G401.6 (cell line): ENCODE measurements around the gene FAM3D.
"Not testable (repeated sequence)": the region's sequence is repeated elsewhere in the genome, so short reads cannot be mapped to it uniquely, and the experiment has no call there.

Source experiments
- FAIRE-seq: peaks from 2 replicates; lab custom pipeline; 2012; peaks lifted over from hg19 to GRCh38; lab: Jason Lieb, UNC

FAM3D gene, protein sequence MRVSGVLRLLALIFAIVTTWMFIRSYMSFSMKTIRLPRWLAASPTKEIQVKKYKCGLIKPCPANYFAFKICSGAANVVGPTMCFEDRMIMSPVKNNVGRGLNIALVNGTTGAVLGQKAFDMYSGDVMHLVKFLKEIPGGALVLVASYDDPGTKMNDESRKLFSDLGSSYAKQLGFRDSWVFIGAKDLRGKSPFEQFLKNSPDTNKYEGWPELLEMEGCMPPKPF

DNA sequence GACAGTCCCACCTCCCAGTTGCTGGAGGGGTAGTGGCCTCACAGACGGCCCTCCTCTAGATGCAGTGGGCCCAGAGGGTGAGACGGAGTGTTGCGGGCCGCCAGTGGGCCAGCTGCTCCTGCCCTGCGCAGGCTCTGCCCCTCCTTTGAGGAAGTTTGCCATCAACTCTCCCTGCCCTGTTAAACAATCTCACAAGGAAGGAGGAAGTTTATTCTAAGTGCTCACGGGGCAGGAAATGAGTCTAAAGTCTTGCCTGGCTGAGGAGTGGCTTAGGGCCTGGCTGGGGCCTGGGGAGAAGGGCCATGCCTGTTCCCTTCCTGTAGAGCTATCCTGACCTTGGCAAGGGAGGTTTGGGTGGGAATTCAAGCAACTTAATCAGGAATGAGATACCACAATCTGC lies at the start of gene FAM3D:
TSS of gene FAM3D (minus strand) at position 92 of the 400 bp plus-strand sequence. CDS start 11,211 bp downstream, outside the sequence.
- FAIRE-seq = no peak

DNA sequence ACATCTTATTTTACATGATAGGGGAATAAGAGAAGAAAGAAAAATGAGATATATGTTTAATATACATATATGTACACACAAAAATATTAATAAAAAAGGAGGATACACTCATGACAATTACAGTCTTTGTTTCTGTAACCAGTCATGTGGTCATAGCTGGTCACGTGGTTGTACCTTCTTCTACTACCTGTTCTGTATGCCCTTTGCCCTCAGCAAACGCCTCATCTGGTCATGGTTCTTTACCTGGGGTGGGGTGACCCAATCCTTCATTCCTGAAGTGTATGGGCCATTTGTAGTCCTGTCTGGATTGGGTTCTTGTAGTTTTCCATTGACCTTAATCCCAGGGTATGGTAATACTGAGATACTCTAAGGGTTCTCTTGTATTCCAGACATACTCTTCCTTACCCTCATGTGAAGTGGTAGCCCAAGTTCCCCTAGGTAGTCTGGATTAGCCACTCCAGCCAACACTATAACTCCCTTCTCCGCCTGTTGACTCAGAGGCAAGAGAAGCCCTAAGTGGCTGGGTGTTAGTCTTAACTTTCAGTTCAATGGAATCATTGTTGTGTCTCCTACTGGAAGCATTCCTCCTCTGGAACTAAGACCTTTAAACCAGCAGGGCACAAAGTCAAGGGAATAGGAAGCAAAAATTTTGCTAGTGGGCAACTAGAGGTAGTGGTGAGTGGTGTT lies 47.3 kb upstream of the FAM3D start:
- FAIRE-seq = no peak

DNA sequence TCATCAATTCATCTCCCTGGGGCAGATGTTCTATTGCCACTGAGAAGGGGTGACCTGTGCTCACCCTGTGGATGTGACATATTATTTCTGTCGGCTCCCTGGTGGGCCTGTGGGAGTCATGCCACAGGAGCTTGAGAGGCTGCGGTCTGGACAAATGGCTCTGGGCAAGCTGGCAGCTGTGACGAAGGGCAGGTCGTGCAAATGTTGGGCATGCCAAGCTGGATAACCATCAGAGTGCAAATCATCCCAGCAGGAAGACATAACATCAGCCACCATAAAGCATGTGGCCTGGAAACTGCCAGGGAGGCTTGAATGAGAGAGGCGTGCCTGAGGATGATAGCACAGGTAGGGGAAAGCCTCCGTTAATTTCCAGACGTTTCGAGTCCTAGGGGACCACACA lies 45.3 kb upstream of the FAM3D start:
- FAIRE-seq = no peak

DNA sequence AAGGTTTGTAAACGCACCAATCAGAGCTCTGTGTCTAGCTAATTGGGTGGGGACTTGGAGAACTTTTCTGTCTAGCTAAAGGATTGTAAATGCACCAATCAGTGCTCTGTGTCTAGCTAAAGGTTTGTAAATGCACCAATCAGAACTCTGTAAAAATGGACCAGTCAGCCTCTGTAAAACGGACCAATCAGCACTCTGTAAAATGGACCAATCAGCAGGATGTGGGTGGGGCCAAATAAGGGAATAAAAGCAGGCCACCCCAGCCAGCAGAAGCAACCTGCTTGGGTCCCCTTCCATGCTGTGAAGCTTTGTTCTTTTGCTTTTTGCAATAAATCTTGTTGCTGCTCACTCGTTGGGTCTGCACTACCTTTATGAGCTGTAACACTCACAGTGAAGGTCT lies 42.4 kb upstream of the FAM3D start:
- FAIRE-seq = not testable (repeated sequence)

DNA sequence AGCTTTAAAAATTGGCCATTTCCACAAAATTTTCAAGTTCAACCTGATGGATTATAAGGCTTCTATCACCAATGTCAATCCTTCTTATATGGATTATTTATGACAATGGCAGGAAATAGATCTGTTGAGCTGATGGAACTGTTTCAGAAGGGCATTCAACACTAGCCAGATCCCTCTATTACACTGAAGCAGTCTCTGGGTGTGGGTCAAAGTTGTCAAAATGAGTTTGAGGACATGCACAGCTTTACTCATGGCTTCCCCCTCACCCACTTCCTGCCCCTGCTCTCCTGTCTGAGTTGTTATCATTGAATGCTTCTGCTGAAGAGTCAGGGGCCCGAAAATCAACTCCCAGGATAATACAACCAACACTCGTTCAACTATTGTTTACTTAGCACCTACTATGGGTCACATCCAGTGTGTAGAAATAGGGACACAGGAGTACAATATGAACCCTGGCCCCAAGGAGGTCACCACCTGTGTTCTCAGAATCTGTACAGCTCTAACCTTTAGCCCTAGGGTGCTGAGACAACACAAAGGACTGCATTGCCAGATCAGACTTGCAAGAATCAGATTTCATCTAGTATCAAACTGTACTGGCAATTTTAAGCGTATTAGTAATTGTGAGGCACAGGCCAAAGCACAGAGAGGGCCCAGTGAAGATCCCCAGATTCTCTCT lies 41.7 kb upstream of the FAM3D start:
- no peak for FAIRE-seq

DNA sequence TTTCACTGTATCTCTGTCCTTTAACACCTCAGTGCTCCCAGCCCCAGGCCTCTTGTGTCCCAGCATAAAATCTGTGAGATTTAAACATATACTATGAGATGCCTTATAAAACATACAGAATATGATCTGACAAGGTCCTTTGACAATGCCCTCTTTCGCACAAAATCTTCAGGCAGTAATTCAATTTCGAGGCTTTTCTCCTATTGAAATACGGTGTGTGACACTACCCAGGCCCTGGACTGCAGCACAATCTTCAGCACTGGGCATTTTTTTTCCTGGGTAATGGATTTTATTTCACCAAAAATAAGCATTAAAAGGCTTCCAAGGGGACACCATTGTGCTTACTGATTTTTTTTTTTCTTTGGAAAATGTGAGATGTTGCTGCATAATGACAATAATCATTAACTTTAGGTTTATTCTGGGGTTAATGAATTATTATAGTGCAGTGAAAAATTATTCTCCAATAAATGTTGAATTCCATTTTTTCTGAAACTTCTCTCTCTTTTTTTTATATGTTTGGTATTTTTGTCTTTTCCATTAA lies 40.9 kb upstream of the FAM3D start:
- FAIRE-seq = no peak

DNA sequence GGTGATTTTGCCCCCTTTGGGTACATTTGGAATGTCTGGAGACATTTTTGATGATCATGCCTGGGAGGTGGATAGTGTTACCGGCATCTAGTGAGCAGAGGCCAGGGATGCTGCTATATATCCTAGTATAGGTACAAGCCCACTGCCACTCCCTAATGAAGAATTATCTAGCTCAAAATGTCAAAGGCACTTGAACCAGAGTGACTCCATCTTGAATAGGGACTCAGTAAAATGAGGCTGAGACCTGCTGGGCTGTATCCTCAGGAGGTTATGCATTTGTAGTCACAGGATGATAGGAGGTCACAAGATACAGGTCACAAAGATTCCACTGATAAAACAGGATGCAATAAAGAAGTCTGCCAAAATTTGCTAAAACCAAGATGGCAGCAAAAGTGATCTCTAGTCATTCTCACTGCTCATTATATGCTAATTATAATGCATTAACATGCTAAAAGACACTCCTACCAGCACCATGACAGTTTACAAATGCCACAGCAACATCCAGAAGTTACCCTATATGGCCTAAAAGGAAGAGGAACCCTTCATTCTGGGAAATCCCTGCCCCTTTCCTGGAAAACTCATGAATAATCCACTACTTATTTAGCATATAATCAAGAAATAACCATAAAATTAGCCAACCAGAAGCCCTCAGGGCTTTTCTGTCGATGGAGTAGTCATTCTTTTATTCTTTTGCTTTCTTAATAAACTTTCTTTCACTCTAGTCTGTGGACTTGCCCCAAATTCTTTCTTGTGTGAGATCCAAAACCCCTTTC lies 40.0 kb upstream of the FAM3D start:
- no peak for FAIRE-seq

DNA sequence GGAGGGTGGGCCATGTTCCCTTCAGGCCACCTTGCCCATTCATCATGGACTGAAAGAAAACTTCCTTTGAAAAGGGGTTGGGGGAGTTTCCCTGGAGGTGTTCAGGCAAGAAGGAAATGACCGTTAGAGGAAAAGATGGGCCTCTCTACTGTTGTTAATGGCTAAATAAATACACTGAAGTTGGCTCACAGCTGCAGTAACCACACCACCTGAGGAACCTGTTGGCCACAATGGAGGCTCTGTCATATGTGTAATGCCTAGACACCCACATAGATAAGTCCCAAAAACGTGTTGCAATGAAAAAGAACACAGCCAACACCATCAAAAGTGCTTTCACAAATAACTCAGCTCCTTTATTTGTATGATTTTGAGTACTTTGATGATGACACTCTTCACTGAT lies 38.2 kb upstream of the FAM3D start:
- FAIRE-seq = no peak

DNA sequence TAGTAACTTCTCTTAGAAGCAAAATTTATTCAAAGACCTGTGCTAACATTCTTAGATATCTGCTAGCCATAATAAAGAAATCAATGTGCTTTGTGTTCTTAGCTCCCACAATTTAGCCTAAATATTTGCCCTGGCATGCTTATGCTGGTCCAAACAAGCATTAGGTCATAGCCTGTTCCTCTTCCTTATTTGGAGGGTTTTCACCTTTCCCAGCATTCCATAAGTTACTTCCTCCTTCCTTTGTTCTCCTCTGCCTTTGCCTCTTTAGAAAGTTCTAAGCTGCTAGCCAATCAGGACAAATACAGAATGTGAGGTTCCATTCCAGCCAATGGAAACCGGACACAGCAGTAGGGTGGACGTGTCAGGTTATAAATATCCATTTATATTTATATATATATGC lies 37.7 kb upstream of the FAM3D start:
- not testable (repeated sequence) for FAIRE-seq

DNA sequence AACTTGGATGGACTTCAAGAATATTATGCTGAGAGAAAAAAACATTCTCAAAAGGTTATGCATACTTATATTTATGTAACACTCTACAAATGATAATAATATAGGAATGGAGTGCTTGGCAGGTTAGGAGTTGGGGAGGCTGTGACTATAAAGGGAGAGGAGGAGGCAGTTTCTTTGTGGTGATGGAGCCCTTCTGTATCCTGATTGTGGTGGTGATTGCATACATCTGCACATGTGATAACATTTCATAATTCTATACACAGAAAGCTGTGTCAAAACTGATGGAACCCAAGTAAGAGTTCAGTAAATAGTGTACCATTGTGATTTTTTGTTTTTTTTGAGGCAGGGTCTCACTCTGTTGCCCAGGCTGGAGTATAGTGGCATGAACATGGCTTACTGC lies 31.7 kb upstream of the FAM3D start:
- FAIRE-seq = no peak

DNA sequence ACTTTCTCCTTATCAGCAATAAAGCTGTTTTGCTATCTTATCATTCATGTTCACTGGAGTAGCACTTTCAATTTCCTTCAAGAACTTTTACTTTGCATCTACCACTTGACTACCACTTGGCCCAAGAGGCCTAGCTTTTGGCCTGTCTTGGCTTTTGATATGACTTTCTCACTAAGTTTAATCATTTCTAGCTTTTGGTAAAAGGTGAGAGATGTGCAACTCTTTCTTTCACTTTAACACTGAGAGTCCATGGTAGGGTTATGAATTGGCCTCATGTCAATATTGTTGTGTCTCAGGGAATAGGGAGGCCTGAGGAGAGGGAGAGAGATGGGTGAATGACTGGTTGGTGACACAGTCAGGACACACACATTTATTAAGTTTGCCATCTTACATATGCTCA lies 31.0 kb upstream of the FAM3D start:
- FAIRE-seq = no peak

DNA sequence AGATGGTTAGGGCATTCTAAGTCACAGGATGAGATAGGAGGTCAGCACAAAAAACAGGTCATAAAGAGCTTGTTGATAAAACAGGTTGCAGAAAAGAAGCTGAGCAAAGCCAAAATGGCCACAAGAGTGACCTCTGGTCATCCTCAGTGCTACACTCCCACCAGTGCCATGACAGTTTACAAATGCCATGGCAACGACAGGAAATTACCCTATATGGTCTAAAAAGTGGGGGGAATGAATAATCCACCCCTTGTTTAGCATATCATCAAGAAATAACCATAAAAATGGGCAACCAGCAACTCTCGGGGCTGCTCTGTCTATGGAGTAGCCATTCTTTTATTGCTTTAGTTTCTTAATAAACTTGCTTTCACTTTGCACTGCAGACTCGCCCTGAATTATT lies 30.2 kb upstream of the FAM3D start:
- FAIRE-seq = not testable (repeated sequence)

DNA sequence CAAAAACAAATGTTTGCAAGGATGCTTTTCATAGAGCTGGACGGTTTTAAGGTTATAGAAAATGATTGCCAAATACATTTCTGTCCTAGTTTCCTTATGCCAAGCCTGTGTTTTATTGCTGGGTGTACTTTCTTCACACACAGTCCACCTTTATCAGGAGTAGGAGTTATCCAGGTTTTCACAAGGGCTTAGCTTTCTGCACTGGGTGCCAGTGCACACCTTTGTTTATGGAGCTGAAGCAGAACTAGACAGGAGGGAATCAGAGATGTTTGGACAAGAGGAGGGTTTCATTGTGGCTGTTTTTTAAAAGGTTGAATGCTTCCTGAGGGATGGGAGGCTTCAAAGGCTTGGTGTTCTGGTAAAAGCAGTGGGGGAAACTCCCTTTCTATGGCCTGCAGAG lies 29.5 kb upstream of the FAM3D start:
- FAIRE-seq = no peak

DNA sequence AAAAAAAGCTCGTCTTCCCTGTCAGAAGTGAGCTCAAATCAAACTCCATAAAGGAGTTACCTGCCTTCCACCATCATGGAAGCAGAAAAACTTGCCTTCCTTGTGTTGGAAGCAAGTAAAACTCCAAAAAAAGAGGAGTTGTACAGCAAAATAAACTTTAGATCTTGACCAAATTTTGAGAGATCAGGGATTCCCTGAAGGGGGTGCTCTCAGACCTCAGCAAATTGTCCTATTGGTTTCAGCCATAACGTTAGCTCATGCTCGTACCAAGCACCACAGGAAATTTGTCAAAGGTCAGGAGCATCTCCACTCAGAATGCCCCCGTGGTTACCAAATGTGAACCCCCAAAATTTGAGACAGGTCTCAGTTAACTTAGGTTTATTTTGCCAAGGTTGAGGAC lies 28.7 kb upstream of the FAM3D start:
- not testable (repeated sequence) for FAIRE-seq

DNA sequence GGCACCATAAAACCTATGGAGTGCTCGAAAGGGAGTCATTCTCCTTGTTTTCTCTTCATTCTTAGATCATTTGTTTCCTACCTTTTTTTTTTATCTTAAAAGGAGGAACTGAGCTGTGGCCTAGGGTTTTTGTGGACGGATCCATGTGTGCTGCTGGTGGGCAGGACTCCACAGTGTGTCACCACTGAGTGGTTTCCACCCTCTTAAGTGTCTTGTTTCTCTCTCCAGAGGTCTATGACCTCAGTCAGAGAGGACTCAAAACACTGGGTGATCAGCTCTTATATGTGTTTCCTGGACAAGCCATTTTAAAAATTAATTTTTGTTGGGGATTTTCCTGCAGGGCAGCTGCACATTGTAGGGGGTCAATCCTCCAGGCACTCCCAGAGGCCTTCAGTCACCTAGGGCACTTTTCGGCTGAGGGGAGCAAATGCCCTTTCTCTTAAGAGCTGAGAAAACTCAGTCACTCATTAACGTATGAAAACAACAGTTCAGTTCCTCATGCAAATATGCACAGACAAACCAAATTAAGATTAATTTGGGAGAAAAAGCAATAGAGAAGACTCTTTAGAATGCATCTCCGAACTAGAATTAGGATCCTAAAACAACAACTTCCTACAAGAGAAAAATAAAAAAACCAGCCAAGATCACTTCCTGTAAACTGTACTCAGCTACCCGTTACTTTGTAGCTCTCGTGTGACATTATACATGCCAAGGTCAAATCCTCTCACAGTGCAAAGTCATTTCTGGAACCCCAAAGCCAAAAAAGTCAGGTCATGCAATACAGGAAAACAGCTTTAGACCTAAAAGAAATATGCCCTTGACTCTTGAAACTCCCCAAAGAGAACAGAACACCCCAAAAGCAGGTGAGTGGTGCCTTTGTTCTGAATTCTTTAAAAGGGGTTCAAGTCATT lies 27.6 kb upstream of the FAM3D start:
- FAIRE-seq = no peak

DNA sequence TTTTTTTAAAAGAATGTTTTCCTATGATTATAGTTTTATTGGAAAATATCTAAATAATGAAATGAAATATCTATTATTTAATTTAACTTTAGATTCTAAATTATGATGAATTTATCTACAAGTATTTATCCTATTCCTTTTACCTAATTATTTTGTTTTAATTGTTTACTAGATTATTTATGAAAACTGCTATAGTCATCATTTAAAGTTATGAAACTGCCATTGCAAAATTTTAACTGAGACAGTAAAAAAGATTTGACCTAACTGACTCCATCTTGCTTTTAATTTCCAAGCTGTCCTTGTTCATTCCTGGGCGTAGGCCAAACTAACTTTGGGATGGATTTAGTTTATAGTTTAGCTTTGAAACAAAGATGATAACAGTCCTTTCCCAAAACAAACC lies 25.9 kb upstream of the FAM3D start:
- FAIRE-seq = no peak

DNA sequence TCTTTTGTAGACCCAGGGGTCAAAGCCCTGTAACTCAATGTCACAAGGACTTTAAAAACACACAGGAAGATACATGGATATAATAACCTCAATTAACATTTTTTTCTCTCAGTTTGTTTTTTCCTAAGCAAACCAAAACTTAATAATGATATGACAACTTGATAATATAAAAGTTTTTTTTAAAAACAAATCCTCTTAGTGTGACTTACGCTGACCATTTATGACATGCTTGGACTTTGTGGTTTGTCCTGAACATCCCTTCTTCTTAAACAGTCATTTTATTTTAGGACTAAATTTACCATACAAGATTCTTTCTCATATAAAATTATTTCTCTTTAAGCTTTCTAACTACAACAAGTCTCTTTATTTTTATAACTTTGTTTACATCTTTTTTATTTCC lies 25.4 kb upstream of the FAM3D start:
- peak; percentile 75 for FAIRE-seq

DNA sequence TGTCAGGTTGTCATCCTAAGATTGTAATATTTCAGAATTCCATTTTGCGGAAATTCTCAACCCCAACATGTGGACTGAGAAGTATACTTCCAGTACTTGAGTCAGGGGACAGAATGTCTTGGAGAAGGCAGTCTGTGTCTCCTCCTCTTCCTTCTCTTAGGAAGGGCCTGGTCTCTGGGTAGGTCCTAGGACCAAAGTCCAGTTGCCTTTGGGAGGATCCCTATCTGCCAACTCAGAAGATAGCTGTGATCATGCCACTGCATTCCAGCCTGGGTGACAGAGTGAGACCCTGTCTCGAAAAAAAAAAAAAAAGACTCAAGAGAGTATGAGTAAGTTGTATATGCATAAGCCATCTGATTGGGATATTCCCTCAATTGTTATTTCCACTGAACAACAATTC lies 23.9 kb upstream of the FAM3D start:
- FAIRE-seq = no peak

DNA sequence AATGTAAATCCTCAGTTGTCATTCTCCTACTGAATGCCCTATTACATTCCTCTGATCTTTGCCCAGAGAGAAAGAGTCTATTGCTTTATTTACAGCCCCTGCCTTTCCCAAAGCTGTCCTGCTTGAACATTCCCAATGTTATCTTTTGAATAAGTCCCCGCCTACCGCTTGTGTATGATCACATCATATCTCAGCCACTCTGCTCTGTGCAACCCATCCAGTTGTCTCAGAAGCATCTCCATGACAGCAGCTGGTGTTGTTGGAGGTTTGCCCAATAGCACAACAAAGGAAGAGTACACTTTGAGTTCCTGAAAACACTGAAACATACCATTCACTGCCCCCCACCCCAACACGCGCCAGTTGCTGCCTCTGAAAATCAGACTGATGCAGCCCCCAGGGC lies 22.0 kb upstream of the FAM3D start:
- FAIRE-seq = no peak

DNA sequence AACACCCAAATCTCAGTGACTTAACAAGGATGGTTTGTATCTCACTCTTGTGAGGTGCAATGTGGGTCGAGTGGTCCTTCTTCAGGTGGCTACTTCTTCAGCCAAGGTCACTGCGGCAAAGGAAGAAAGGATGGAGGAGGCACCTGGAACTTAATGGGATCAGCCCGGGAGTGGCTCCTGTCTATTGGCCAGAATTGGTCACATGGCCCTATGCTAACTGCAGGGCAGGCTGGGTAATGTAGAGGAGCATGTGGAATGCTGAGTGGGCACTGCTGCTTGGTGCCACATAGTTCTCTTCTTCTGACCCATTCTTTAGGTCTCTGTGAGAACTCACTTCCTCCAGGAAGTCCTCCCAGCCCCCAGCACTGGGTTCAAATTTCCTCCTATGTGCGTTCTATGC lies 20.3 kb upstream of the FAM3D start:
- no peak for FAIRE-seq

DNA sequence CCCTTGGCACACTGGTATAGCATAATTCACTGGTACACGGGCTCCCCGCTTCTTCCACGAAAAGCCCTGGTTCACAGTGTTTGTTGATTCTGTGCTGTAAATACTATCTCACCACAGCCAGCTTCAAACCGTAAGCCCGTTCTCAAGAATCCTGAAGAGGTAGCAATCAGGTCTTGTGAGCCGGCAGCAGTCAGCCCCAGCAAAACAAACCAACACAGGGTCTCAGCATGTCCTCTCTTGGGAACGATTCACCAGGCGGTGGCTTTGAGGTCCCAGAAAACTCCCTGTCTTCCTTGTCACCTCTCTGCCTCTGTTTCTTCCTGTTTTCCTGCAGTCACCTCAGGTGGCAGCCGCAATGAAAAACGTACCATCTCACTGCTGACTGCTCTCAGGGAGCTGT lies 19.1 kb upstream of the FAM3D start:
- no peak for FAIRE-seq

DNA sequence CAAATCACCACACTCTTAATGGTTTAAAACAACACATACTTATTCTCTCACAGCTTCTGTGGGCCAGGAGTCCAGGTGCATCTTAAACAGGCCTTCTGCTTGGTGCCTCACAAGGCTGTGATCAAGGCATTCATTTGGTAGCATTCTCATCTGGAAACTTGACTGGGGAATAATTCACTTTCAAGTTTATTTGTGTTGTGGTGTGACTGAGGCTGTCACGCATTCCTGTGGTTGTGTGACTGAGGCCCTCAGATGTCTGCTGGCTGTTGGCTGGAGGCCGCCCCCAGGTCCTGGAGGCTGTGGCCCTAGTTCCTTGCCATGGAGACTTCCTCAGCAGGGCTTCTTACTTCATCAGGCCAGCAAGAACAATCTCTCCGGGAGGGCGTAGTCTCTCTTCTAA lies 16.9 kb upstream of the FAM3D start:
- no peak for FAIRE-seq
